DND-41 (cell line): Measurements from ENCODE around the gene HSP90AB1.
A peak's percentile ranks its signal among the peaks of the same experiment; 100 is the strongest.

Source experiments
- ATAC-seq: fragments of 200-7000 bp; cut with Tn5 transposase; 3 replicates; pipeline ENCODE4 v1.9.1; 2021; ENCODE audit warnings: low read depth; ENCODE audit not compliant: insufficient read depth
- DNase-seq: peaks from one replicate; pipeline ENCODE4 v3.0.0-alpha.2; 2020
- H2AFZ ChIP-seq: 2 replicates; pipeline ENCODE4 v1.6.0; 2012; ENCODE audit warnings: low read depth, low read length
- H3K27ac ChIP-seq: 2 replicates; pipeline ENCODE4 v1.5.1; 2012; ENCODE audit warnings: low read length, inconsistent platforms
- H3K27me3 ChIP-seq: fragments of 200-600 bp; sonication (generic); 2 replicates; pipeline ENCODE4 v1.6.0; 2012; ENCODE audit warnings: low read length, mild to moderate bottlenecking, inconsistent platforms; ENCODE audit not compliant: insufficient read depth, poor library complexity
- H3K36me3 ChIP-seq: 2 replicates; pipeline ENCODE4 v1.5.1; 2012; ENCODE audit warnings: low read length, inconsistent platforms; ENCODE audit not compliant: insufficient read depth
- H3K4me1 ChIP-seq: 2 replicates; pipeline ENCODE4 v1.5.1; 2012; ENCODE audit warnings: mild to moderate bottlenecking, low read length; ENCODE audit not compliant: insufficient read depth
- H3K4me2 ChIP-seq: 2 replicates; pipeline ENCODE4 v1.6.0; 2012; ENCODE audit warnings: mild to moderate bottlenecking, moderate library complexity, low read length, inconsistent platforms; ENCODE audit not compliant: insufficient read depth
- H3K4me3 ChIP-seq, 2 experiments: fragments of 200-600 bp in 1 of 2; shearing (Covaris generic) in 1 of 2; 2 replicates each; pipeline ENCODE4 v1.5.1; 2012 to 2016; ENCODE audit warnings: inconsistent platforms in 2 of 2, low read length in 2 of 2, mild to moderate bottlenecking in 2 of 2, low read depth in 1 of 2, moderate library complexity in 1 of 2
- H3K79me2 ChIP-seq: 2 replicates; pipeline ENCODE4 v1.6.0; 2012; ENCODE audit warnings: low read length, inconsistent platforms; ENCODE audit not compliant: insufficient read depth
- H3K9ac ChIP-seq: 2 replicates; pipeline ENCODE4 v1.6.0; 2012; ENCODE audit warnings: low read depth, mild to moderate bottlenecking, inconsistent platforms, low read length, moderate library complexity
- H3K9me3 ChIP-seq: 2 replicates; pipeline ENCODE4 v1.5.1; 2012; ENCODE audit warnings: low read length, moderate library complexity, mild to moderate bottlenecking, inconsistent platforms; ENCODE audit not compliant: insufficient read depth, severe bottlenecking
- H4K20me1 ChIP-seq: 2 replicates; pipeline ENCODE4 v1.6.0; 2012; ENCODE audit warnings: low read length; ENCODE audit not compliant: insufficient read depth
- EZH2 ChIP-seq: IDR thresholded peaks from 3 replicates; pipeline ENCODE4 v1.6.1; 2012; ENCODE audit warnings: borderline replicate concordance, low read depth, mild to moderate bottlenecking, moderate library complexity, low read length, inconsistent platforms; ENCODE audit not compliant: severe bottlenecking
- TF ChIP-seq, protein P1 (sequence below): IDR thresholded peaks from 2 replicates; pipeline ENCODE4 v1.5.1; 2012; ENCODE audit warnings: borderline replicate concordance, low read length, moderate library complexity, mild to moderate bottlenecking; ENCODE audit not compliant: poor library complexity, severe bottlenecking; ENCODE audit errors: extremely low read depth

Gene HSP90AB1

GRCh38 chr6:44260011-44260410, 13.1 kb downstream of the HSP90AB1 start:
- H3K4me3 ChIP-seq: no peak overlapping the region
- no peak for DNase-seq
- H3K27ac ChIP-seq: no peak overlapping the region
- peaks cover 53% of the 10 kb centered on the region for H3K4me1 ChIP-seq
- H3K9ac ChIP-seq: no peak overlapping the region
- H3K36me3 ChIP-seq: peaks cover 48% of the 10 kb centered on the region
- H3K4me2 ChIP-seq: no peak overlapping the region
- H3K9me3 ChIP-seq: no peaks in the 10 kb centered on the region
- no peak for ATAC-seq
- H3K79me2 ChIP-seq: peaks cover 35% of the 10 kb centered on the region
- no peaks in the 10 kb centered on the region for H3K27me3 ChIP-seq
- no peak overlapping the region for H2AFZ ChIP-seq
- TF ChIP-seq, protein P1, sequence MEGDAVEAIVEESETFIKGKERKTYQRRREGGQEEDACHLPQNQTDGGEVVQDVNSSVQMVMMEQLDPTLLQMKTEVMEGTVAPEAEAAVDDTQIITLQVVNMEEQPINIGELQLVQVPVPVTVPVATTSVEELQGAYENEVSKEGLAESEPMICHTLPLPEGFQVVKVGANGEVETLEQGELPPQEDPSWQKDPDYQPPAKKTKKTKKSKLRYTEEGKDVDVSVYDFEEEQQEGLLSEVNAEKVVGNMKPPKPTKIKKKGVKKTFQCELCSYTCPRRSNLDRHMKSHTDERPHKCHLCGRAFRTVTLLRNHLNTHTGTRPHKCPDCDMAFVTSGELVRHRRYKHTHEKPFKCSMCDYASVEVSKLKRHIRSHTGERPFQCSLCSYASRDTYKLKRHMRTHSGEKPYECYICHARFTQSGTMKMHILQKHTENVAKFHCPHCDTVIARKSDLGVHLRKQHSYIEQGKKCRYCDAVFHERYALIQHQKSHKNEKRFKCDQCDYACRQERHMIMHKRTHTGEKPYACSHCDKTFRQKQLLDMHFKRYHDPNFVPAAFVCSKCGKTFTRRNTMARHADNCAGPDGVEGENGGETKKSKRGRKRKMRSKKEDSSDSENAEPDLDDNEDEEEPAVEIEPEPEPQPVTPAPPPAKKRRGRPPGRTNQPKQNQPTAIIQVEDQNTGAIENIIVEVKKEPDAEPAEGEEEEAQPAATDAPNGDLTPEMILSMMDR: no peak
- no peak for TF ChIP-seq EZH2
- H4K20me1 ChIP-seq: peaks cover 21% of the 10 kb centered on the region

- Histone ChIP-seq H3K79me2 (peaks cover 35% of the 10 kb centered on the region), H3K4me3 (no peak overlapping the region), H3K27me3 (no peaks in the 10 kb centered on the region), H3K36me3 (peaks cover 42% of the 10 kb centered on the region), H4K20me1 (peaks cover 19% of the 10 kb centered on the region), H3K4me1 (peaks cover 48% of the 10 kb centered on the region), H3K4me2 (no peak overlapping the region), H3K9me3 (no peaks in the 10 kb centered on the region), H3K9ac (no peak overlapping the region), H3K27ac (no peak overlapping the region), H2AFZ (no peak overlapping the region)
- TF ChIP-seq, protein P1: no peak
- no peak for TF ChIP-seq EZH2
- ATAC-seq (no peak), DNase-seq (no peak)
Measured at GRCh38 chr6:44260451-44261297, 13.8 kb downstream of the HSP90AB1 start.

DNA sequence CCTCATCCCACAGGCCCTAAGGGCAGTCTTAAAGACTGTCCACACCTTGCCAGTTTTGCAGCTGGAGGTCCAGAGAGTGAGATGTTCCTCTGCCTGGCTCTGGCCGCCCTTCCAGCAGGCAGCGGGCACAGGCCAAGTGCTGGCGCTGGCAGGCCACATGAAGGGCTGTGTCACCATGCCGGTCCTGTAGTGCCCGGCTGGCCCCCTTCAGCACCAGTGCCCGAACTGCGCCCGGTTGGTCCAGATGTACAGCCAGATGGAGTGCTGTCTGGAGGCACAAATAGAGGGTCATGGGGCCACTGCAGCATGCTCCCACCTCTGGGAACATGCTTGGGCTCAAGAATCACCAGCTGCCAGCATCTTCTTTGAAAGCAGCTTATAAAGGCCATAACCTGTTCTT, 14.7 kb downstream of the HSP90AB1 start:
- Histone ChIP-seq H3K36me3 (peaks cover 42% of the 10 kb centered on the region), H3K27ac (no peak overlapping the region), H3K4me1 (peaks cover 44% of the 10 kb centered on the region), H3K9ac (no peak overlapping the region), H3K4me2 (0 out of 2 replicates have a peak overlapping the region, but pooled peaks have one; percentile 5), H3K9me3 (no peaks in the 10 kb centered on the region), H3K4me3 (no peak overlapping the region), H3K27me3 (no peaks in the 10 kb centered on the region), H3K79me2 (peaks cover 30% of the 10 kb centered on the region), H4K20me1 (peaks cover 19% of the 10 kb centered on the region), H2AFZ (no peak overlapping the region)
- DNase-seq (no peak), ATAC-seq (no peak)
- TF ChIP-seq, protein P1: no peak
- TF ChIP-seq EZH2: no peak
